Mesothelial cell of epicardium (in vitro differentiated cells): Measurements from ENCODE around the gene TIGIT. TPM values are rescaled to one million over a fixed set of nuclear protein-coding genes. Genes with fewer than 3 reads are reported as not detected.

ENCODE experiments used
- DNase-seq, 2 experiments: peaks; one replicate each; pipeline ENCODE4 v3.0.0; 2021; ENCODE audit warnings: low spot score in 2 of 2; ENCODE audit not compliant: unreplicated experiment in 2 of 2
- H3K27ac Mint-ChIP-seq: 2 replicates; pipeline ENCODE4 v1.8.0; 2021; ENCODE audit warnings: mixed read lengths
- H3K27me3 Mint-ChIP-seq: 2 replicates; pipeline ENCODE4 v1.8.0; 2021; ENCODE audit warnings: low read depth, mixed read lengths
- H3K36me3 Mint-ChIP-seq: 2 replicates; pipeline ENCODE4 v1.8.0; 2021; ENCODE audit warnings: mixed read lengths
- H3K4me1 Mint-ChIP-seq: 2 replicates; pipeline ENCODE4 v1.8.0; 2021; ENCODE audit warnings: mixed read lengths
- H3K4me3 Mint-ChIP-seq: 2 replicates; pipeline ENCODE4 v1.8.0; 2021; ENCODE audit warnings: mild to moderate bottlenecking, moderate library complexity, mixed read lengths
- H3K9me3 Mint-ChIP-seq: 2 replicates; pipeline ENCODE4 v1.8.0; 2021; ENCODE audit warnings: mixed read lengths
- total RNA-seq: library from RNA; stranded (reverse); gene quantifications from 3 replicates; pipeline ENCODE4 v1.2.1, GENCODE V29; 2021
- TF ChIP-seq, protein P1 (sequence below): fragments of 200-600 bp; sonication (generic); IDR thresholded peaks from one replicate; pipeline ENCODE4 v1.5.0; 2021; ENCODE audit warnings: antibody characterized with exemption; ENCODE audit not compliant: unreplicated experiment

TIGIT gene
- not detected in 3 replicates for total RNA-seq

GRCh38 chr3:114293838-114294535 is at the start of gene TIGIT:
Gene TIGIT, plus strand, starts transcription at chr3:114294028. Its CDS starts 34 bp downstream, at chr3:114294062.
- H3K9me3 Mint-ChIP-seq, result no peaks in the 10 kb centered on the region
- H3K27ac Mint-ChIP-seq, result no peak within 1 kb of the TSS
- H3K27me3 Mint-ChIP-seq, result peaks cover 5% of the 10 kb centered on the region
- DNase-seq, result no peak
- H3K36me3 Mint-ChIP-seq, result no peaks in the 10 kb centered on the region
- H3K4me3 Mint-ChIP-seq, result no peak within 1 kb of the TSS
- TF ChIP-seq, protein P1, sequence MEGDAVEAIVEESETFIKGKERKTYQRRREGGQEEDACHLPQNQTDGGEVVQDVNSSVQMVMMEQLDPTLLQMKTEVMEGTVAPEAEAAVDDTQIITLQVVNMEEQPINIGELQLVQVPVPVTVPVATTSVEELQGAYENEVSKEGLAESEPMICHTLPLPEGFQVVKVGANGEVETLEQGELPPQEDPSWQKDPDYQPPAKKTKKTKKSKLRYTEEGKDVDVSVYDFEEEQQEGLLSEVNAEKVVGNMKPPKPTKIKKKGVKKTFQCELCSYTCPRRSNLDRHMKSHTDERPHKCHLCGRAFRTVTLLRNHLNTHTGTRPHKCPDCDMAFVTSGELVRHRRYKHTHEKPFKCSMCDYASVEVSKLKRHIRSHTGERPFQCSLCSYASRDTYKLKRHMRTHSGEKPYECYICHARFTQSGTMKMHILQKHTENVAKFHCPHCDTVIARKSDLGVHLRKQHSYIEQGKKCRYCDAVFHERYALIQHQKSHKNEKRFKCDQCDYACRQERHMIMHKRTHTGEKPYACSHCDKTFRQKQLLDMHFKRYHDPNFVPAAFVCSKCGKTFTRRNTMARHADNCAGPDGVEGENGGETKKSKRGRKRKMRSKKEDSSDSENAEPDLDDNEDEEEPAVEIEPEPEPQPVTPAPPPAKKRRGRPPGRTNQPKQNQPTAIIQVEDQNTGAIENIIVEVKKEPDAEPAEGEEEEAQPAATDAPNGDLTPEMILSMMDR, result no peak
- H3K4me1 Mint-ChIP-seq, result no peaks in the 10 kb centered on the region

DNA sequence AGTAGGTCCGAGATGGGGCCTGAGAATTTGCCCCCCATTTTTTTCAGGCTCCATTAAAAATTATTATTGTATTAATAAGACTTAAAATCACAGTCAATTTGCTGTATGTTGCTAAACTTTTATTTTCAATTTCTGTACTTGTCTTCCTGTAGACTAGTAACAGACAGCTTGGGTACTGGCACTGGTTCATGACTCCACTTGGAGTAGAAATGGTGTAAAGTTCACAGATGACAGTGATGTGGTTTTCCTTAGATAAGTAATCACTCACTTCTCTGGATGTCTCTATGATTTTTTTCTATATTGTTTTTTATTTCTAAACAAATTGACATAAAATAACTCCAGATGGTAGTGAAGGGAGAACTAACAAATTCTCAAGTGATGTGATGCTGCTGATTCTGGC is 40.9 kb upstream of the TIGIT start:
- Mint-ChIP-seq H3K36me3 (no peaks in the 10 kb centered on the region), H3K4me3 (no peak overlapping the region), H3K27me3 (peaks cover 3% of the 10 kb centered on the region), H3K4me1 (no peaks in the 10 kb centered on the region), H3K27ac (no peak overlapping the region), H3K9me3 (peaks cover 11% of the 10 kb centered on the region)
- DNase-seq, result no peak
- TF ChIP-seq, protein P1, result no peak

DNA sequence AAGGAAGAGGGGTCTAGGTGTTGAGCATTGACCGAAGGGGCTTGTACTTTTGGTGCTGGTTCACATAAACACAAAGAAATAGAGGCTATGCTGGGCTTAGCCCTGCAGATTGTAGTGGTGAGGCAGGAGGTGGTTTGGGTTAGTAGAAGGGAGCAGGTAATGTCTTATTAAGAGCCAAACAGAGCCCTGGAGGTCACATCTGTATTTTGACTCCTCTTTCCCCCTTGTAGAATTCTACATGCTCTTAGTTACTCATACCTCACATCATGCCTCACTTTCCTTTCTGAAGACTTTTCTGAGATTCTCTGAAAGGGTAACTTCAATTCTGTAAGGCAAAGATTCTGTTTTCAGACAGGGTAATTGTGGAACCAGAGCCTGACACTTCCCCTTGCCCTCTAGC is 40.3 kb upstream of the TIGIT start:
- TF ChIP-seq, protein P1, result no peak
- Mint-ChIP-seq H3K27ac (no peak overlapping the region), H3K36me3 (no peaks in the 10 kb centered on the region), H3K27me3 (peaks cover 3% of the 10 kb centered on the region), H3K9me3 (peaks cover 9% of the 10 kb centered on the region), H3K4me3 (no peak overlapping the region), H3K4me1 (no peaks in the 10 kb centered on the region)
- no peak for DNase-seq

- H3K9me3 Mint-ChIP-seq, result peaks cover 44% of the 10 kb centered on the region
- H3K36me3 Mint-ChIP-seq, result peaks cover 1% of the 10 kb centered on the region
- H3K27me3 Mint-ChIP-seq, result peaks cover 3% of the 10 kb centered on the region
- TF ChIP-seq, protein P1, result no peak
- DNase-seq, result no peak
- no peak overlapping the region for H3K4me3 Mint-ChIP-seq
- H3K27ac Mint-ChIP-seq, result no peak overlapping the region
- H3K4me1 Mint-ChIP-seq, result no peaks in the 10 kb centered on the region
Measured at GRCh38 chr3:114259566-114259965, 34.3 kb upstream of the TIGIT start.

DNA sequence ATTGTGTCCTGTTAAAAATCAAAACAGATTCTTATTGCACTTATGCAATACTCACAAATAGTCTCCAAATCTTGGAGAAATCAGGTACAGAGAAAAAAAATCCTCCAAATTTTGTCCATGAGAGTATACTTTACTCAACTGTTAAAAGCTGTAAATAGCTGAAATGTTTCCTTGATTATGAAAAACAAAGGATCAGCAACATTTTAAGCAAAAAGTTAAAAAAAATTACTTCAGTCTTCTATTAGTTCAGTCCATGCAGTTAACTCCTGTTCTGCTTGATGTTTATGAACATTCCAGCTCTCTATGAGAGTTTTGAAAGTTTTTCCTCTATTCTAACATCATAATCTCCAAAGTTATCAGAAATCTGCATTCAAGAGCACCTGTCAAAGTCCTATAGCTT is 33.7 kb upstream of the TIGIT start:
- Mint-ChIP-seq H3K27me3 (peaks cover 3% of the 10 kb centered on the region), H3K4me1 (no peaks in the 10 kb centered on the region), H3K36me3 (peaks cover 1% of the 10 kb centered on the region), H3K4me3 (no peak overlapping the region), H3K9me3 (peaks cover 50% of the 10 kb centered on the region), H3K27ac (no peak overlapping the region)
- TF ChIP-seq, protein P1, result no peak
- no peak for DNase-seq
